CD14-positive monocyte (primary cell): ENCODE results near the gene STH. TPM values are rescaled to one million over a fixed set of nuclear protein-coding genes. Genes with fewer than 3 reads are reported as not detected.
A peak's percentile ranks its signal among the peaks of the same experiment; 100 is the strongest.

Experiments used
- DNase-seq, 3 donors: peaks; one replicate each; pipeline ENCODE4 v3.0.0-alpha.2; 2011 to 2022
- H2AFZ ChIP-seq: 2 replicates; pipeline ENCODE4 v1.6.0; 2012; ENCODE audit warnings: mild to moderate bottlenecking, low read depth, low read length, inconsistent platforms; ENCODE audit not compliant: insufficient read depth, poor library complexity, severe bottlenecking
- H3K27ac ChIP-seq, 2 donors: 1 replicate in 1 of 2; 2 replicates in 1 of 2; pipeline ENCODE4 v1.5.1; 2012 to 2013; ENCODE audit warnings: low read length in 2 of 2, control low read depth in 1 of 2, inconsistent platforms in 1 of 2, low read depth in 1 of 2, mild to moderate bottlenecking in 1 of 2
- H3K27me3 ChIP-seq, 2 donors: one replicate each; pipeline versions ENCODE4 v1.6.0 to v1.6.1; 2011 to 2013; ENCODE audit warnings: low read length in 2 of 2; ENCODE audit not compliant: control insufficient read depth in 2 of 2, insufficient read depth in 2 of 2
- H3K36me3 ChIP-seq, 2 donors: replicated peaks in 1 of 2; 1 replicate in 1 of 2; 2 replicates in 1 of 2; pipeline versions ENCODE4 v1.5.1 to v1.6.1; 2012 to 2013; ENCODE audit warnings: low read length in 2 of 2, control low read depth in 1 of 2, inconsistent platforms in 1 of 2, mild to moderate bottlenecking in 1 of 2; ENCODE audit not compliant: insufficient read depth in 2 of 2, control insufficient read depth in 1 of 2
- H3K4me1 ChIP-seq, 2 donors: 1 replicate in 1 of 2; 2 replicates in 1 of 2; pipeline versions ENCODE4 v1.5.1 to v1.6.1; 2012 to 2013; ENCODE audit warnings: low read length in 2 of 2, control low read depth in 1 of 2, inconsistent platforms in 1 of 2, mild to moderate bottlenecking in 1 of 2, moderate library complexity in 1 of 2; ENCODE audit not compliant: insufficient read depth in 2 of 2, control insufficient read depth in 1 of 2
- H3K4me2 ChIP-seq: replicated peaks from 2 replicates; pipeline ENCODE3; 2012; ENCODE audit warnings: low read length, moderate library complexity, mild to moderate bottlenecking; ENCODE audit not compliant: poor library complexity, severe bottlenecking; ENCODE audit errors: extremely low read depth
- H3K4me3 ChIP-seq, 3 experiments: fragments of 200-600 bp in 1 of 3; sonication (generic) in 1 of 3; replicated peaks in 1 of 3; 1 replicate in 2 of 3; 2 replicates in 1 of 3; pipeline ENCODE4 v1.5.1; 2011 to 2013; ENCODE audit warnings: low read length in 3 of 3, mild to moderate bottlenecking in 3 of 3, control low read depth in 2 of 3, low read depth in 2 of 3, inconsistent platforms in 1 of 3, moderate library complexity in 1 of 3
- H3K79me2 ChIP-seq: 2 replicates; pipeline ENCODE4 v1.6.0; 2012; ENCODE audit warnings: mild to moderate bottlenecking, control low read depth, inconsistent platforms, low read length, moderate library complexity; ENCODE audit not compliant: insufficient read depth
- H3K9ac ChIP-seq: 2 replicates; pipeline ENCODE4 v1.6.0; 2017; ENCODE audit warnings: low read length, mild to moderate bottlenecking; ENCODE audit not compliant: insufficient read depth, poor library complexity, severe bottlenecking
- H3K9me3 ChIP-seq, 2 donors: replicated peaks in 1 of 2; 1 replicate in 1 of 2; 2 replicates in 1 of 2; pipeline versions ENCODE4 v1.5.1 to v1.6.1; 2012 to 2013; ENCODE audit warnings: low read length in 2 of 2, control low read depth in 1 of 2; ENCODE audit not compliant: control insufficient read depth in 1 of 2, insufficient read depth in 1 of 2
- H4K20me1 ChIP-seq: 2 replicates; pipeline ENCODE4 v1.6.0; 2012; ENCODE audit warnings: mild to moderate bottlenecking, low read length, control low read depth, moderate library complexity; ENCODE audit not compliant: insufficient read depth
- H3K27ac Mint-ChIP-seq, 7 donors: one replicate each; pipeline ENCODE4 v1.8.0; 2020; ENCODE audit warnings: mild to moderate bottlenecking in 7 of 7, mixed read lengths in 7 of 7, moderate library complexity in 6 of 7, inconsistent platforms in 2 of 7
- H3K27me3 Mint-ChIP-seq, 3 donors: one replicate each; pipeline ENCODE4 v1.8.0; 2021 to 2022; ENCODE audit warnings: low read depth in 3 of 3, mild to moderate bottlenecking in 3 of 3, mixed read lengths in 3 of 3, moderate library complexity in 3 of 3, inconsistent platforms in 1 of 3
- H3K36me3 Mint-ChIP-seq, 2 donors: one replicate each; pipeline ENCODE4 v1.8.0; 2020; ENCODE audit warnings: mixed read lengths in 2 of 2, inconsistent platforms in 1 of 2, mild to moderate bottlenecking in 1 of 2
- H3K4me1 Mint-ChIP-seq: one replicate; pipeline ENCODE4 v1.8.0; 2020; ENCODE audit warnings: mild to moderate bottlenecking, mixed read lengths
- H3K4me3 Mint-ChIP-seq, 2 donors: one replicate each; pipeline ENCODE4 v1.8.0; 2020; ENCODE audit warnings: mild to moderate bottlenecking in 2 of 2, mixed read lengths in 2 of 2, moderate library complexity in 1 of 2
- H3K9me3 Mint-ChIP-seq, 7 donors: one replicate each; pipeline ENCODE4 v1.8.0; 2020 to 2022; ENCODE audit warnings: mixed read lengths in 7 of 7, mild to moderate bottlenecking in 6 of 7, moderate library complexity in 6 of 7, inconsistent platforms in 2 of 7
- WGBS: methylation state at CpG from one replicate; pipeline ENCODE4 v1.1.5; 2013; ENCODE audit warnings: missing lambda C conversion rate; ENCODE audit not compliant: insufficient coverage; 5-methylcytosine and 5-hydroxymethylcytosine counted together
- intact Hi-C, 2 donors: fragments of 100-400 bp; cut with micrococcal nuclease; formaldehyde crosslinking; loops; one replicate each; pipeline versions ENCODE4 v1.15.0 to v1.15.1; 2023
- polyA plus RNA-seq, 3 donors: library from polyadenylated mRNA; depleted of rRNA in 1 of 3; unstranded in 2 of 3; stranded (reverse) in 1 of 3; fragments of 300-500 nt in 2 of 3; fragments of >200 nt in 1 of 3; fragmentation: Illumina TruSeq in 2 of 3; gene quantifications; 1 replicate in 2 of 3; 2 replicates in 1 of 3; pipeline ENCODE4 v1.2.3, GENCODE V29; 2012 to 2021
- TF ChIP-seq, protein P1 (sequence below): fragments of 200-600 bp; IDR thresholded peaks from one replicate; pipeline ENCODE4 v1.8.0; 2022; ENCODE audit warnings: antibody characterized with exemption, mild to moderate bottlenecking

Gene STH
- polyA plus RNA-seq, 3 donors = not detected

DNA sequence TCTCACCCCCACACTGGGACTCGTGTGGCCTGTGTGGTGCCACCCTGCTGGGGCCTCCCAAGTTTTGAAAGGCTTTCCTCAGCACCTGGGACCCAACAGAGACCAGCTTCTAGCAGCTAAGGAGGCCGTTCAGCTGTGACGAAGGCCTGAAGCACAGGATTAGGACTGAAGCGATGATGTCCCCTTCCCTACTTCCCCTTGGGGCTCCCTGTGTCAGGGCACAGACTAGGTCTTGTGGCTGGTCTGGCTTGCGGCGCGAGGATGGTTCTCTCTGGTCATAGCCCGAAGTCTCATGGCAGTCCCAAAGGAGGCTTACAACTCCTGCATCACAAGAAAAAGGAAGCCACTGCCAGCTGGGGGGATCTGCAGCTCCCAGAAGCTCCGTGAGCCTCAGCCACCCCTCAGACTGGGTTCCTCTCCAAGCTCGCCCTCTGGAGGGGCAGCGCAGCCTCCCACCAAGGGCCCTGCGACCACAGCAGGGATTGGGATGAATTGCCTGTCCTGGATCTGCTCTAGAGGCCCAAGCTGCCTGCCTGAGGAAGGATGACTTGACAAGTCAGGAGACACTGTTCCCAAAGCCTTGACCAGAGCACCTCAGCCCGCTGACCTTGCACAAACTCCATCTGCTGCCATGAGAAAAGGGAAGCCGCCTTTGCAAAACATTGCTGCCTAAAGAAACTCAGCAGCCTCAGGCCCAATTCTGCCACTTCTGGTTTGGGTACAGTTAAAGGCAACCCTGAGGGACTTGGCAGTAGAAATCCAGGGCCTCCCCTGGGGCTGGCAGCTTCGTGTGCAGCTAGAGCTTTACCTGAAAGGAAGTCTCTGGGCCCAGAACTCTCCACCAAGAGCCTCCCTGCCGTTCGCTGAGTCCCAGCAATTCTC lies 27.4 kb downstream of the STH start:
- intact Hi-C loops = no loop called here
- Histone ChIP-seq H3K27ac (peak overlapping the region; percentile 60 to 77), H4K20me1 (peaks cover 26% of the 10 kb centered on the region), H3K9ac (no peak overlapping the region), H3K4me3 (no peak overlapping the region), H3K36me3 (peaks cover 28 to 53% of the 10 kb centered on the region in 2 donors), H3K79me2 (no peaks in the 10 kb centered on the region), H3K4me1 (peaks cover 24 to 26% of the 10 kb centered on the region in 2 donors), H3K9me3 (no peaks in the 10 kb centered on the region), H3K4me2 (no peak overlapping the region), H3K27me3 (no peaks in the 10 kb centered on the region), H2AFZ (no peak overlapping the region)
- no peak overlapping the region for H3K4me3 Mint-ChIP-seq
- no peaks in the 10 kb centered on the region for H3K9me3 Mint-ChIP-seq
- H3K36me3 Mint-ChIP-seq = peaks cover 42 to 68% of the 10 kb centered on the region in 2 donors
- DNase-seq = peak; percentile 12 to 32 (median 19)
- WGBS = 43% methylated on average over 12 of the region's 17 CpGs
- H3K4me1 Mint-ChIP-seq = peaks cover 38% of the 10 kb centered on the region
- TF ChIP-seq, protein P1, sequence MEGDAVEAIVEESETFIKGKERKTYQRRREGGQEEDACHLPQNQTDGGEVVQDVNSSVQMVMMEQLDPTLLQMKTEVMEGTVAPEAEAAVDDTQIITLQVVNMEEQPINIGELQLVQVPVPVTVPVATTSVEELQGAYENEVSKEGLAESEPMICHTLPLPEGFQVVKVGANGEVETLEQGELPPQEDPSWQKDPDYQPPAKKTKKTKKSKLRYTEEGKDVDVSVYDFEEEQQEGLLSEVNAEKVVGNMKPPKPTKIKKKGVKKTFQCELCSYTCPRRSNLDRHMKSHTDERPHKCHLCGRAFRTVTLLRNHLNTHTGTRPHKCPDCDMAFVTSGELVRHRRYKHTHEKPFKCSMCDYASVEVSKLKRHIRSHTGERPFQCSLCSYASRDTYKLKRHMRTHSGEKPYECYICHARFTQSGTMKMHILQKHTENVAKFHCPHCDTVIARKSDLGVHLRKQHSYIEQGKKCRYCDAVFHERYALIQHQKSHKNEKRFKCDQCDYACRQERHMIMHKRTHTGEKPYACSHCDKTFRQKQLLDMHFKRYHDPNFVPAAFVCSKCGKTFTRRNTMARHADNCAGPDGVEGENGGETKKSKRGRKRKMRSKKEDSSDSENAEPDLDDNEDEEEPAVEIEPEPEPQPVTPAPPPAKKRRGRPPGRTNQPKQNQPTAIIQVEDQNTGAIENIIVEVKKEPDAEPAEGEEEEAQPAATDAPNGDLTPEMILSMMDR = no peak
- peak overlapping the region; percentile 53 to 87 (median 74) for H3K27ac Mint-ChIP-seq
- peaks cover 0 to 3% (median 1%) of the 10 kb centered on the region in 3 donors for H3K27me3 Mint-ChIP-seq

DNA sequence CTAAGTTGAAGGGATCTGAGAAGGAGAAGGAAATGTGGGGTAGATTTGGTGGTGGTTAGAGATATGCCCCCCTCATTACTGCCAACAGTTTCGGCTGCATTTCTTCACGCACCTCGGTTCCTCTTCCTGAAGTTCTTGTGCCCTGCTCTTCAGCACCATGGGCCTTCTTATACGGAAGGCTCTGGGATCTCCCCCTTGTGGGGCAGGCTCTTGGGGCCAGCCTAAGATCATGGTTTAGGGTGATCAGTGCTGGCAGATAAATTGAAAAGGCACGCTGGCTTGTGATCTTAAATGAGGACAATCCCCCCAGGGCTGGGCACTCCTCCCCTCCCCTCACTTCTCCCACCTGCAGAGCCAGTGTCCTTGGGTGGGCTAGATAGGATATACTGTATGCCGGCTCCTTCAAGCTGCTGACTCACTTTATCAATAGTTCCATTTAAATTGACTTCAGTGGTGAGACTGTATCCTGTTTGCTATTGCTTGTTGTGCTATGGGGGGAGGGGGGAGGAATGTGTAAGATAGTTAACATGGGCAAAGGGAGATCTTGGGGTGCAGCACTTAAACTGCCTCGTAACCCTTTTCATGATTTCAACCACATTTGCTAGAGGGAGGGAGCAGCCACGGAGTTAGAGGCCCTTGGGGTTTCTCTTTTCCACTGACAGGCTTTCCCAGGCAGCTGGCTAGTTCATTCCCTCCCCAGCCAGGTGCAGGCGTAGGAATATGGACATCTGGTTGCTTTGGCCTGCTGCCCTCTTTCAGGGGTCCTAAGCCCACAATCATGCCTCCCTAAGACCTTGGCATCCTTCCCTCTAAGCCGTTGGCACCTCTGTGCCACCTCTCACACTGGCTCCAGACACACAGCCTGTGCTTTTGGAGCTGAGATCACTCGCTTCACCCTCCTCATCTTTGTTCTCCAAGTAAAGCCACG lies 28.3 kb downstream of the STH start:
- Histone ChIP-seq H2AFZ (no peak overlapping the region), H3K4me1 (peaks cover 24 to 26% of the 10 kb centered on the region in 2 donors), H3K9ac (peak overlapping the region; percentile 27), H3K4me3 (no peak overlapping the region), H4K20me1 (peaks cover 31% of the 10 kb centered on the region), H3K27me3 (no peaks in the 10 kb centered on the region), H3K79me2 (no peaks in the 10 kb centered on the region), H3K9me3 (no peaks in the 10 kb centered on the region), H3K36me3 (peaks cover 37 to 62% of the 10 kb centered on the region in 2 donors), H3K27ac (peak overlapping the region; percentile 60 to 77), H3K4me2 (no peak overlapping the region)
- no peaks in the 10 kb centered on the region for H3K9me3 Mint-ChIP-seq
- peaks cover 0 to 3% (median 1%) of the 10 kb centered on the region in 3 donors for H3K27me3 Mint-ChIP-seq
- H3K36me3 Mint-ChIP-seq = peaks cover 51 to 73% of the 10 kb centered on the region in 2 donors
- 78% methylated on average over 2 of the region's 12 CpGs for WGBS
- peak in 2 of 3 donors; percentile 6 to 20 for DNase-seq
- no peak overlapping the region for H3K4me3 Mint-ChIP-seq
- TF ChIP-seq, protein P1 = no peak
- H3K27ac Mint-ChIP-seq = peak overlapping the region; percentile 53 to 87 (median 72)
- intact Hi-C loops = no loop called here
- peaks cover 38% of the 10 kb centered on the region for H3K4me1 Mint-ChIP-seq
